Erythroblast (primary cell): ENCODE results near the gene FCRL3.

Experiments
- DNase-seq, 2 experiments: peaks; one replicate each; lab custom pipeline; 2025; lab: John Stamatoyannopoulos, UW
- GATA1 ChIP-seq: IDR thresholded peaks from 2 replicates; pipeline ENCODE4 v1.6.1; 2011; ENCODE audit warnings: low read depth, mild to moderate bottlenecking, control low read depth, low read length, moderate library complexity
- POLR2A ChIP-seq: IDR thresholded peaks from 2 replicates; pipeline ENCODE4 v1.6.1; 2011; ENCODE audit warnings: mild to moderate bottlenecking, low read length

Gene FCRL3

GRCh38 chr1:157703981-157704380, 3.4 kb upstream of the FCRL3 start:
- no peak for TF ChIP-seq POLR2A
- TF ChIP-seq GATA1: no peak

GRCh38 chr1:157702308-157702825, 1.8 kb upstream of the FCRL3 start:
- no peak for DNase-seq
- no peak for TF ChIP-seq GATA1
- no peak for TF ChIP-seq POLR2A

More at GRCh38 chr1:157703981-157704380, 3.4 kb upstream of the FCRL3 start:
- no peak for DNase-seq

DNA sequence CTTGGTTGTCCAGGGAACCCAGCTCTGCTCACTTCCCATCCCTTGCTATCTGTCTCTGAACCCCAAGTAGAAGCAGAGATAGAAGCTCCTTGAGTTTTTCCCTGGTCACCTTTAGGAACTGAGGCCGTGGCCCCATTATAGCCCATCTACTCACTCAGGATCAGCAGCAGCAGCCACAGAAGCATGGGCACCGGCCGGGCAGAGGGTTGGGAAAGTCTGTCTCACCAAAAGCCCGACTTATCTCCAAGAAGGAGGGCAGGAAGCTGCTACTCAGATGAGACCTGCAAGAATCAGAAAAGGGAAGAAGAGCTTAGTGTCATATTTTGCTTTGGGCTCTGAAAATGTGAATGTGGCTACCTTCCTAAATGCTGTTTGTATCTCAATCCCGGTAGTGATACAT, 264 bp downstream of the FCRL3 start:
- TF ChIP-seq GATA1 (no peak), POLR2A (no peak)
- no peak for DNase-seq

DNA sequence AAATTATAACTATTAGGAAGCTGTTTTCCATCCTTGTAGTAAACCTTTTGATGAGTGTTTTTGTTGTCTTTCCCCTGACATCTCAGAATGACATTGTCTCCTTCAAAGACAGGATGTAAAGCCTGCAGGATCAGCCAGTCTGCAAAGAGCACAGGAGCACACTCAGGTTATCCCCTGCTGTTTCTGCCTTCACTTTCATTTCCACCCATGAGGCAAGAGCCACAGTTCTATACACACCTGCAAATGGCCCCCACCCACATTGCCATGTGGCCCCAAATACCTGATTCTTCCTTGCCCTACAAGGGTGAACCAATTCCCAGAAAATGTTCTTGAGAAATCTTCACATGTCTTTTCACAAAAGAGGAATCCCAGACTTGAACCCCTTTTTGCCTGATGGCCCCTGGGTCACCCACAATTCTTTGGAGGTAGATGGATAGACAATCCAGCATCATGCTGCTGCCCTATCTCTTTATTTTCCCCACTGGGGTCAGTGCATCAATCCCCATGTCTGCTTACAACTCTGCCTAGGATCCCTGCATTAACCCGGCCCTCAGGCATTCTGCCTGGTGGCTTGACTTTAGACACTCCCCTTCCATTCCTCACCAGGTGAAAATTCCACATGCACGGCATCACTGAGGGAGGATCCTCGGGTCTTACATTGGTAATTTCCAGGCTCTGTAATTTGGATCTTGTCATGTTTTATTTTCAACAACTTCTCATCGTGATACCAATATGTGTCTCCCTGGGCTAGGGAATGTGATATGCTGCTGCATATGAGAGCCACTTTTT, 2.6 kb downstream of the FCRL3 start:
- TF ChIP-seq POLR2A (no peak), GATA1 (no peak)
- no peak for DNase-seq

DNA sequence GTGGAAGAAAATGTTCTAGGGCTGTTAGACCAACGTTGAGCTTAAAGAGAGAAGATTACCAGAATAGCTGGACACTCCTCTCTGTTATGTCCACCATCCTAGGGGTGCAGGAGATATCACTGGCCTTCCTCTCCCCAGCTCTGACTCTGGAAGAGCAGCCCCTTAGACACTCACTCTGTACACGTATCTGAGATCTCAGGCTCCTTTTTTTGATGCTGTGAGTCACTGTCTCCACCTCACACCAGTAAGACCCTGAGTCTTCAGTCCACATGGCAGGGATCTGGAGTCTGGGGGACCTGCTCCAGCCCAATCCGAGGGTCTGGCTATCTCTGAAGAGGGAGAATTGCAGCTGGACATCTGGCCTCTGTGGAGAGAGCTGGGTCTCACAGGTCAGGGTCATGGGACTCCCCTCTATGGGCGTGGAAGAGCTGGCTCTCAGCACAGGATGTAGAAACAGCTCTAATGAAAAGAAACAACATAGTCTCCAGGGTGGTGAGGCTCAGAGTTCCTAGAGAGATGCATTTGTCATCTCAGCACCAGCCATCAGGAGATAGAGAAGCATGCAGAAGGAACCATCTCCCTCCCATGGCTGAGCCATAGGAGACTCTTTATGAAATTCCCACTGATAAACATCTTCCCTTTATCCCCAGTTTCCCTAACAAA, 3.5 kb downstream of the FCRL3 start:
- TF ChIP-seq POLR2A (no peak), GATA1 (no peak)

GRCh38 chr1:157695417-157695816, 5.2 kb downstream of the FCRL3 start:
- TF ChIP-seq POLR2A (no peak), GATA1 (no peak)
- DNase-seq: no peak

More for the DNA sequence above, 3.5 kb downstream of the FCRL3 start:
- no peak for DNase-seq

DNA sequence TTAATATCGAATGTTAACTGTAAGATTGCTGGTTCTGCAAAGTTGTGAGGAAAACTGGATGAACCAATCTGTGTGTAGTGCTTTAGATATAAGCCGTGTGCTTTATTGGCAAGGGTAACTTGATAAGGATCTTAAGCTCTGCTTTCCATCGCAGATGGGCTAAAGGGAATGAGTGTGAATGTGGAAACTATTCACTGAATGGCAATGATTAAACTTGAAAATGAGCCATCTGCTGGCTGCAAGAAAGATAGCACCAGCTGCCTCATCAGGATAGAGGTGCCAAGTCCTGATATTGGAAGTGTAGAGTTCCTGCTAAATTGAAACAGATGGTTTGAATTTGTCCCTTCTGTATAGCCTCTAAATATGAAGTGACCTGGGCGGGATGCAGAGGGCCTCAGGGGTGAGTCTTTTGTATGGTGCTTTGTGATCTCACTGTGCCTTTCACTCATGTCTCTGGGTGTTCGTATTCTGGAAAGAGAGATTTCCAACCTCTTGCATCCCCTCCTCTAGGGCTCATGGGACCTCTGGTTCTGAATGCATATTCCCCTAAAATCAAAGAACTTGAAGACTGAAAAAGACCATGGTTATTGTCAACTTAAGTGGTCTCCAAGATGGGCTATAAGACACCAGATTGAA, 9.2 kb downstream of the FCRL3 start:
- no peak for TF ChIP-seq GATA1
- TF ChIP-seq POLR2A: no peak
- DNase-seq: peak; percentile 7 to 13

DNA sequence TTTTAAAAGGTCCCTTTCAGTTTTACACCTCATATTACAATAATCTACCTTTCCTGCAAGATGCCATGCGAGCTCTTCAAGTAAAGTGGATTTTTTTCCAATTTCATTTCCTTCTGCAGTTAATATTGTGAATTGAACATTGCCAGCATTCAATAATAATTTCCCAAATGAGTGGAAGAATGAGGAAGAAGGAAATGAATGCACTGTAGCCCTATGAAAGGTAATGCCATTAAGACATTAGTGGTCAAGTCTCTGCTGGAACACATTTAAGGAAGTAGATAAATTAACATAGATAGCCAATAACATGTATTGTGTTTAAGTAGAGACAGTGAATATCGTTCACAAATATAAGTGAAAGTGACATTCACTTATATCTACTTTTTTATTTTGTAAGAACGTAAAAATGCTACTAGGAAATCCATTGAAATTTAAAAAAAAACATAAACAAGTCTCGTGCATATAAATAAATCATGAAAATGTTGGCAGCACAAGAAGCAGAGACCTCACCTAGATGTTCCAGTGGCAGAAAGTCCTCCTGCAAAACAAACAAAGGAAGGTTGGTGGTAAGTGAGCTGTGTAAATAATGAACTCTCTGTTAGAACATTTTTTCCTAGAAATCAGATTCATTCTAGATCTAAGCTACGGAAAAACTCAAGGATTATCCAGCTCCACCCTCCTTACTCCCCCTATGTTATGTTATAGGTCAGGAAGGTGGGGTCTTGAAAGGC, 17.7 kb downstream of the FCRL3 start:
- TF ChIP-seq POLR2A (no peak), GATA1 (no peak)
- DNase-seq: no peak

- no peak for DNase-seq
- TF ChIP-seq POLR2A: no peak
- TF ChIP-seq GATA1: no peak
These were observed 21.8 kb downstream of the FCRL3 start for GRCh38 chr1:157678721-157679120.

- DNase-seq: no peak
- TF ChIP-seq POLR2A: no peak
- TF ChIP-seq GATA1: no peak
These were observed 27.6 kb downstream of the FCRL3 start for GRCh38 chr1:157673008-157673407.

- DNase-seq: no peak
- TF ChIP-seq GATA1 (no peak), POLR2A (no peak)
These were observed 28.7 kb downstream of the FCRL3 start for GRCh38 chr1:157671895-157672294.

DNA sequence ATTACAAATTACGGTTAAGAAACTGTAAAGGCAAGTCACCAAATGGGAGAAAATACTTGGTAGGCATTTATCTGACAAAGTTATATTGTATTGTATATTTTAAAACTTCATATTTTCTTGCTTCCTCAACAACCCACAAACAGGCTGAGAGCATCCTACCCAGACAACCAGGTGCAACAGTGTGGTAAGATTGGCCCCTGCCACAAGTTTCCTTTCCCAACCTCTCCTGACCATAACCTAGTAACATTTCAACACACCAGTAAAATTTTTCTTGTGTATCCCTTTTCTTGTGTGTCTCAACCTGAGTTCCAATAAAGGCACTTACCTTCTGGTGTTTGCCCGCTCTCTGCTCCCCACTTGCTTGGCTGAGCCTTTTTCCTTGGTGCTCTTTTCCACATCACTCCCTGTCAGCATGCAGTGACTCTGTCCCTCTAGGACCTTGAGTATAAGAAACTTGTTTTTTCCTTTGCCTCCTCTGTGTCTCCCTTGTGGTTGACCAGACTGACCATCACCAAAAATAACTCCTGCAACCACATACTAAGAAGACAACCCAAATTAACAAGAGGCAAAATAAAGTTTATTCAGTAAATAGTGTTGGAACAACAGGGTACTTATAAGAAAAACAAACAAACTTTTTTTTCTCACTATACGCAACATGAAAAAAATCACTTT, 40.9 kb downstream of the FCRL3 start:
- TF ChIP-seq GATA1 (no peak), POLR2A (no peak)

GRCh38 chr1:157658571-157658970, 42.0 kb downstream of the FCRL3 start:
- DNase-seq: no peak
- TF ChIP-seq POLR2A: no peak
- no peak for TF ChIP-seq GATA1

More for the DNA sequence above, 40.9 kb downstream of the FCRL3 start:
- no peak for DNase-seq
